Thoracic aorta (tissue), 2 donors: Measurements from ENCODE around the gene PRRT1B. TPM values are rescaled to one million over a fixed set of nuclear protein-coding genes. Genes with fewer than 3 reads are reported as not detected.

Source experiments
- ATAC-seq: fragments of 150-250 bp; one replicate; pipeline ENCODE4 v1.8.0; 2017; ENCODE audit warnings: low read depth; ENCODE audit not compliant: insufficient number of reproducible peaks, low FRiP score
- DNase-seq: peaks from one replicate; pipeline ENCODE4 v3.0.0-alpha.2; 2020; ENCODE audit warnings: low spot score
- H3K27ac ChIP-seq, 2 donors: fragments of 200-600 bp; sonication (generic); 1 replicate in 1 of 2; 2 replicates in 1 of 2; pipeline ENCODE4 v1.5.1; 2016; ENCODE audit warnings: mild to moderate bottlenecking in 2 of 2, moderate library complexity in 2 of 2
- H3K27me3 ChIP-seq: fragments of 200-600 bp; sonication (generic); replicated peaks from 2 replicates; pipeline ENCODE4 v1.6.0; 2016; ENCODE audit warnings: mild to moderate bottlenecking; ENCODE audit not compliant: insufficient read depth
- H3K36me3 ChIP-seq: fragments of 200-600 bp; sonication (generic); one replicate; pipeline ENCODE4 v1.5.1; 2016
- H3K4me1 ChIP-seq, 2 donors: fragments of 200-600 bp; sonication (generic); 1 replicate in 1 of 2; 2 replicates in 1 of 2; pipeline versions ENCODE4 v1.5.1 to v1.6.0; 2016; ENCODE audit warnings: low read depth in 2 of 2, mild to moderate bottlenecking in 1 of 2; ENCODE audit not compliant: control insufficient read depth in 1 of 2
- H3K4me3 ChIP-seq: fragments of 200-600 bp; sonication (generic); 2 replicates; pipeline ENCODE4 v1.5.1; 2016; ENCODE audit warnings: mild to moderate bottlenecking
- H3K9me3 ChIP-seq: fragments of 200-600 bp; sonication (generic); 2 replicates; pipeline ENCODE4 v1.5.1; 2016
- total RNA-seq, 2 donors: library from RNA; depleted of rRNA; stranded (reverse); fragments of >200 nt; gene quantifications; one replicate each; pipeline versions ENCODE4 v1.1.0 to v1.2.3, GENCODE V29; 2016
- TF ChIP-seq, protein P1 (sequence below): fragments of 200-600 bp; sonication (generic); IDR thresholded peaks from one replicate; pipeline ENCODE4 v1.5.1; 2019; ENCODE audit warnings: antibody characterized with exemption

PRRT1B gene
- total RNA-seq, 2 donors from 2014 or later: not detected

- H3K36me3 ChIP-seq: peaks cover 54% of the 10 kb centered on the region
These were observed 32.7 kb downstream of the PRRT1B start for GRCh38 chr9:131578021-131578420.

GRCh38 chr9:131578731-131579504 is 33.6 kb downstream of the PRRT1B start:
- H3K9me3 ChIP-seq: no peaks in the 10 kb centered on the region
- H3K4me1 ChIP-seq: peaks cover 0 to 18% of the 10 kb centered on the region in 2 donors
- ATAC-seq: no peak
- peaks cover 60% of the 10 kb centered on the region for H3K36me3 ChIP-seq
- TF ChIP-seq, protein P1, sequence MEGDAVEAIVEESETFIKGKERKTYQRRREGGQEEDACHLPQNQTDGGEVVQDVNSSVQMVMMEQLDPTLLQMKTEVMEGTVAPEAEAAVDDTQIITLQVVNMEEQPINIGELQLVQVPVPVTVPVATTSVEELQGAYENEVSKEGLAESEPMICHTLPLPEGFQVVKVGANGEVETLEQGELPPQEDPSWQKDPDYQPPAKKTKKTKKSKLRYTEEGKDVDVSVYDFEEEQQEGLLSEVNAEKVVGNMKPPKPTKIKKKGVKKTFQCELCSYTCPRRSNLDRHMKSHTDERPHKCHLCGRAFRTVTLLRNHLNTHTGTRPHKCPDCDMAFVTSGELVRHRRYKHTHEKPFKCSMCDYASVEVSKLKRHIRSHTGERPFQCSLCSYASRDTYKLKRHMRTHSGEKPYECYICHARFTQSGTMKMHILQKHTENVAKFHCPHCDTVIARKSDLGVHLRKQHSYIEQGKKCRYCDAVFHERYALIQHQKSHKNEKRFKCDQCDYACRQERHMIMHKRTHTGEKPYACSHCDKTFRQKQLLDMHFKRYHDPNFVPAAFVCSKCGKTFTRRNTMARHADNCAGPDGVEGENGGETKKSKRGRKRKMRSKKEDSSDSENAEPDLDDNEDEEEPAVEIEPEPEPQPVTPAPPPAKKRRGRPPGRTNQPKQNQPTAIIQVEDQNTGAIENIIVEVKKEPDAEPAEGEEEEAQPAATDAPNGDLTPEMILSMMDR: no peak
- no peak for DNase-seq
- H3K27me3 ChIP-seq: no peaks in the 10 kb centered on the region
- no peak overlapping the region for H3K27ac ChIP-seq
- H3K4me3 ChIP-seq: no peak overlapping the region

More at GRCh38 chr9:131578021-131578420, 32.7 kb downstream of the PRRT1B start:
- no peak overlapping the region for H3K27ac ChIP-seq
- ATAC-seq (no peak), DNase-seq (no peak)
- no peaks in the 10 kb centered on the region for H3K9me3 ChIP-seq
- no peaks in the 10 kb centered on the region for H3K27me3 ChIP-seq
- H3K4me1 ChIP-seq: peaks cover 0 to 18% of the 10 kb centered on the region in 2 donors
- TF ChIP-seq, protein P1: no peak
- no peak overlapping the region for H3K4me3 ChIP-seq

DNA sequence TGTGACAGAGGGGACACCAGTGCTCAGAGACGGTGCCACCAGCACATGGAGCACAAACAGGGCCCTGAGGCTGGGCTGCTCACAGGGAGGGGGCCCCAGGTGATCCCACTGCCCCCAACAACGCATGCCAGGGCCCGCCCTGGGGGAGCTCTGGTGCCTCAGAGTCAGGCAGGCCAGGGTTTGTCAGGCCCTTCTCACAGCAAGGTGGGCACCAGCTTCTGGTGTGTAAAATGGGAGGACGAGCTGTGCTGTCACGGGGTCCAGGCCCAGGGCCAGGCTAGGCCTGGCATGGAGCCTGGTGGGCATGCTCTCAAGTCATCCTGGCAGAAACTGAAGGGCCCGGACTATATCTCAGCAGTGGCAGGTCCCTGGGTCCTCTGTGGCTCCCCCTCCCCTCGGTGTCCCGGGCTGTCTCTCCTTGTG is 34.5 kb downstream of the PRRT1B start:
- H3K27ac ChIP-seq: no peak overlapping the region

DNA sequence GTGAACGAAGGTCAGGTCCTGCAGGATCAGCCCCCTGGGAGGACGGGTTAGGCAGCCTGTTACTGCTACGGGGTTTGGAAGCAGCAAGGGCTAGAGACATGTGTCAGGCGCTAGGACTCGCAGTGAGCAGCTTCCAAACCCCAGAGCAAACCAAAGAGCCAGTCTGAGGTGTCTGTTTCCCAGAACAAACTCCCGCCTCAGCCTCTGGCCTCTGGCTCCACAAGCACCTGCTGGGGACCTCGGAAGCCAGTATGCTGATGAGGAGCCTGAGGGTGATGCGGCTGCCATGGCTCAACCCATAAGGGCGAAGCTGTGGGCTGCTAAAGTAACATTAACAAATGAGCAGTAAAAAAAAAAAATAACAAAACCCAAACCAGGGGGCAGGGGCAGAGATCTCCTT is 35.0 kb downstream of the PRRT1B start:
- H3K4me1 ChIP-seq: peaks cover 0 to 18% of the 10 kb centered on the region in 2 donors
- H3K36me3 ChIP-seq: peaks cover 75% of the 10 kb centered on the region
- no peak overlapping the region for H3K4me3 ChIP-seq
- no peak overlapping the region for H3K27ac ChIP-seq
- no peaks in the 10 kb centered on the region for H3K9me3 ChIP-seq
- no peak for ATAC-seq
- TF ChIP-seq, protein P1: no peak
- H3K27me3 ChIP-seq: no peaks in the 10 kb centered on the region
- no peak for DNase-seq

More for the DNA sequence above, 34.5 kb downstream of the PRRT1B start:
- H3K9me3 ChIP-seq: no peaks in the 10 kb centered on the region
- H3K27me3 ChIP-seq: no peaks in the 10 kb centered on the region
- H3K4me3 ChIP-seq: no peak overlapping the region
- no peak for ATAC-seq
- TF ChIP-seq, protein P1: no peak
- H3K36me3 ChIP-seq: peaks cover 69% of the 10 kb centered on the region
- H3K4me1 ChIP-seq: peaks cover 0 to 18% of the 10 kb centered on the region in 2 donors
- no peak for DNase-seq

GRCh38 chr9:131582056-131582455 is 36.7 kb downstream of the PRRT1B start:
- DNase-seq (no peak), ATAC-seq (no peak)
- Histone ChIP-seq H3K4me1 (peaks cover 0 to 18% of the 10 kb centered on the region in 2 donors), H3K4me3 (no peak overlapping the region), H3K27me3 (no peaks in the 10 kb centered on the region), H3K9me3 (no peaks in the 10 kb centered on the region), H3K36me3 (peaks cover 64% of the 10 kb centered on the region), H3K27ac (no peak overlapping the region)
- TF ChIP-seq, protein P1: no peak
